ENCODE data around the gene GMPPA.

GMPPA gene

DNA sequence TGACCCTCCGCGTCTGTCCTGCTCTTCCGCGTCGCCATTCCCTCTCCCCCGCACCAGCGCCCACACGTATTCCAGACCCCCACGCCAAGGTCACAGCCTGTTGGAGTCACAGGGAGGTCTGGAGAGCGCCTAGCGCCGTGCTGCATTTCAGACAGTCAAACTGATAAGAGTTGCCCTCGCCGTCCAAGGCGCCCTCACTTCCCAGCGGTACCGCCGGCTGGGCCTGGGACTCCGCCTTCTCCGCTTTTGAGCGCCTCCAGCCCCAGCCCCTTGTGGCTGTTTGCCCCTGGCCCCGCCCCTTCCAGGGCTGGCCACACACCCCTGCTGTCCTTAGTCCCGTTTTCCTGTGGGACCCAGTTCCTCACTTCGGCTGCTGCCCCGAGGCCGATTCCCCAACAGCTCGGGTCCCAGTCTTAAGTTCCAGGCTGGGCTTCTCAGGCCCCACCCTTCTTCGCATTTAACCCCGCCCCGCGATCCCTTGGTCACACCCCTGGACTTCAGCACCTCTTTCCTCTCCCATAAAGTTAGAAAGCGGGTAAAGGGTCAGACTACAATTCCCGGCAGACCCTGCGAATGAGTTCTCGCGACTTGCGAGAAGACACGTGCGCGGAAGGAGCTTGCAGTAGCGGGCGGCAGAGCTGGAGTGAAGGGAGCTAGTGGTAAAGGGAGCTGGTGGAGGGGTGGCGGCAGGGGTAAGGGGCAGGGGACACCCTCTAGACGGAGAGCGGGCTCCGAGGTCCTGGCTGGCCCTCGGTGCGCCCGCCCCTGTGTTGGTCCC lies at the start of gene GMPPA:
Gene GMPPA, plus strand, starts transcription at position 612 of the 778 bp plus-strand sequence. CDS start 1,085 bp downstream, outside the sequence.
- peak; percentile 96 for DNase-seq

DNA sequence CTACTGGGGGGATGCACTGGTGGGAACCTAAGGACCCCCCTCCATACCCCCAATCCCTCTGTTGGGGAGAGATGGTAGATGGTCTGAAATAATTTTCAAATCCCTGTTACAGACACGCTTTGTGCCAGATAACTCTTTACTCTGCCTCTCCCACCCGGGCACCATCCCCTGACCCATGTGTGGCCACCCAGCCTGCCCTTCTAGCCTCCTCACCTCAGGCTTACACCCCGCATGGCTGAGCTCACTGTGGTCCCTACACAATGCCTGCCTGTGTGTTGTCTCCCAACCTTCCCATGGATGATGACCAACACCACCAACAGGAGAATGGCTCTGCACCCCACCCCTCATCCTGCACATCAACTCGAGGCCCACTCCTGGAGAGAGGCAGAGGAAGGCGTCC lies 49.1 kb upstream of the GMPPA start:
- no peak for DNase-seq

DNA sequence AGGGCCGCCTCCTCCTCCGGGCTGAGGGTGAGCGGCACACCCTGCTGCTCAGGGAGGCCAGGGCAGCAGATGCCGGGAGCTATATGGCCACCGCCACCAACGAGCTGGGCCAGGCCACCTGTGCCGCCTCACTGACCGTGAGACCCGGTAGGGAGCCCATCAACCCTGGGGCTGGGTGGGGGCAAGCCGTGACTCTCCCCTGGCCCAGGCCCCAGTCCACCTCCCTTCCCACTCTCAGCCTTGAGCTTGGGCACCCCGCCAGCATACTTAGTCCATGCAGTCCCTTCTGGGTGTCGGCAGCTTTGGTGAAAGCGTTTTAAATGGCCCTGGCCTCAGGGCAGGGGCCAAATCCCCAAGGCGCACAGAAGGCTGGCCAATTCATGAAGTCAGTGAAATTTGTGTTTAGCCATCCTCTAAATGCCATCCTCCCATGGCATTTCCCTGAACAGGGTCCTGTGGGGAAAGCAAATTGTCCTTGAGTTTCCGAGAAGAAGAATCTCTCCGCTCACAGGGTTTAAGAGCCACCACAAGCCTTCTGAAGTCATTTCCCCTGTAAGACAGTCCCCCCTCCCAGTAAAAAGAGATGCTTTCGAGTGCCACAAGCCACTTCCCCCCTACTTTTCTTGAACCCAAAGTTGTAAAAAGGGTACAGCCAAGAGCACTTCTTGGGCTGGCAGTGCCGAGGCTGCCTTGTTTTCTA lies 46.9 kb upstream of the GMPPA start:
- DNase-seq: no peak

DNA sequence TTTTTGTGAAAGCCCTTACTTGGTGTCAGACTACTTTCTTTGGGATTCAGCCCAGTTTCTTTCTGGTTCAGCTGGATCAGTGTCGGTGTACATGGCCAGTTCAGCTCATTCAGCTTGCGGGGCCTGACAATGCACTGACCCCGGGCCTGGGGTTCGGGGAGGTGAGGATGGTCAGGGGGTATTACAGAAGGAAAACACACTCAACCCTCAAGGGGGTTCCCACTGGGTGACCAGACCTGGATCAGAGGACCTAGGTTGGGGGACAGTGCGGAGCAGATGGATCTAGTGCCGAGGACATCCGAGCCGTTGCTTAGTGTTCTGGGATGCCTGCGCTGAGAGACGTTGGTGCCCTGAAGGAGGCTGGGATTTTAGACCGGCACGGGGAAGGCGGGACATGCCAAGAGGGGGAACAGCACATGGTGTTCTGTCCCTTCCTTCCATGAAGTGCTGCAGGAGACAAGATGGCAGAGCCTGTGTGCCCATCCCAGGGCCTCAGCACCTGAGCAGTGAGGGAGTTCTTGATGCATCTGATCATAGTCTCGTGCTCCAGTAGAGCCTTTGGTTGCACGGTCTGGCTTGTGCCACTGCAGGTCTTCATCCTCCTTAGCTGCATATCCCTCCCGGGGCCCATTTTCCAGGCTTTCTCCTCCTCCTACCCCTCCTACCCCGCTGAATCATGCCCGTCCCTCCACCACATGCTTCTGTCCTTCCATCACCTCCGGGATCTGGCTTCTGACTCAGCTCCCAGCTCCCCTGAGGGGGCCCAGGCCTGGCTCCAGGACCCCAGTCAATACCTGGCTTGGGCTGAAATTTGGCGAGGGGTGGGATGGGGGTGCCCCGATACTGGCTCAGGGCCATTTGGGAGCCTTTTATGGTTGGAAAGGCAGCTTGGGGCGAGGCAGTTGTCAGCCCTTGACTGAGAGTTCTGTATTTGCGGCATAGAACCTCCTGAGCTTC lies 46.1 kb upstream of the GMPPA start:
- DNase-seq: no peak

DNA sequence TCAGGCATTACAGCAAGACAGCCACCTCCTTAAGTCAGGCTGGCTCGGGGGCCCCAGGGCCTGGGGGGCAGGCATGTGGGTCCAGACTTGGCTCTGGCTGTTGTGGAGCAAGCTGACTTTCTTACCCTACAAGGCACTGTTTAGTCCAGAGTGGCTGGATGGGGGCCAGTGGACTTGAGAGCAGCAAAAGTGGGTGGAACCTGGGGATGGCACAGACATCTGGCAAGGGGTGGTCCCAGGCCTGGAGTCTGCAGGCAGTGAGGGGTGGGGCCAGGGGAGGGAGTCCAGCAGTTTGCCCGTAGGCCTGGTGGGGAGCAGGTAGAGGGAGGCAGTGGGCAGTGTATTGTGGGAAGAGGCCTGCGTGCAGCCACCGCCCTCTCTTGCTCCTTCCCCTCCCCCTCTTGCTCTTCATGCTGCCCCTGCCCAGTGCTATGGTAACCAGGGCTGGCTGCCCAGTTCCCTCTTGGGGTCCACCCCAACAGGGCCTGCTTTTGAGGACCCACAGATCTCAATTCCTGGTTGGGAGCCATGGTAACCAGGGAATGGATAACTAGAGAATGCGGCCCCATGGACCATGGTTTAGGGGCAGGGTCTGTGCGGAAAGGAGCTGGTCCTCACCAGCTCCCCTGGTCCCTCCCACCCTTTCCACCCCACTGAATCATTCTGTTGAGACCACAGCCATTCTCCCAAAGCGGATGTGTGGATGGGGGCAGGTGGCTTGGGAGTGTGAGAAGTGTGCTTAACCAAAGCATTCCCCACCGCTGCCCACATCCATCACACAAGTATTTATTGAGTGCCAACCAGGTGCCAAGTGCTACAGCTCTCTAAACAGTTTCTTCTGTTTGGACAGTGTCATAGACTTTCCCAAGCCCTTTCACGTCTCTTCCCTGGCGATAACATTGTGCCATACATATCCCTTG lies 44.8 kb upstream of the GMPPA start:
- peak; percentile 41 for DNase-seq

DNA sequence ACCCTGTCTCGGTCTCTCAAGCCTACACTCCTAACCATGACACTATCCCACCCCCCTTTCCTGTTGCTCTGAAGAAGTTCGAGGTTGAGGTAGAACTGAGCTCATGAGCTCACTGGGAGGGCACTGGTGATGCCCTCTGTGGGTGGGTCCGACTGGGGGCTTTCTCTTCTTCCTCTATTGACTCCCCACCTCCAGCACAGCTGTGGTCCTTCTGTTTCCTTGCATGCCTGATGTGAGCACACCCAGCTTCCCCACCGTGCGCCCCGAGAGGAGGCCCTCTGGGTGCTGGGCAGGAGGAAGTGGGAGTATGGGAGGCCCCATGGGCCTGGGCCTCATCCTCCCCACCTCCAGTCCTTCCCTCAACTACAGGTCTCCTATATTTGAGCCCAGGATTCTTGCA lies 43.1 kb upstream of the GMPPA start:
- no peak for DNase-seq

DNA sequence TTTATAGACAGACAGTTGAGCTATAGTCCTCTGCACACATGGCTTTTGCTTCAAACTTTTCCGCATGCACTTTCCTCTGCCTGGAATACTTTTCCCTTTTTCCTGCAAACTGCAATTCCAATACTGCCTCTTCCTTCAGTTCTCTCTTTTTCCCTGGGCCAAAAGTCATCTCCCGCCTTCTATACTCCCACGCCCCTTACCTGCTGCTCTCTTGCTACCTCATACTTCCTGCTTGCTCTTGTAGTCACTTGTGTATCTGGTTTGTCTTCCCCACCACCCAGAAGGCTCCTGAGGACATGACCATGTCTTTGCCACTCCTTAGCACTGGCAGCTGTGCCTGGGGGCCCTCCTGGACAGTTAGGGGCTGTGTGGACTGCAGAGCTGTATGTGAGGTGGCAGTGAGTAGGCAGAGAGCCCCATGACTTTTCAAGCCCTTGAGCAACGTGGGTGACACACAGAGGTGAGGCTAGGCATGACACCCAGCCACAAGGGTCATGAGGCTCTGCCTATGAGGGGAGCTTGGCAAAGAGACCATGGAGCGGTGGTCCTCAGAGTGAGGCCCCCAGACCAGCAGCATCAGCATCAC lies 40.8 kb upstream of the GMPPA start:
- DNase-seq: no peak

DNA sequence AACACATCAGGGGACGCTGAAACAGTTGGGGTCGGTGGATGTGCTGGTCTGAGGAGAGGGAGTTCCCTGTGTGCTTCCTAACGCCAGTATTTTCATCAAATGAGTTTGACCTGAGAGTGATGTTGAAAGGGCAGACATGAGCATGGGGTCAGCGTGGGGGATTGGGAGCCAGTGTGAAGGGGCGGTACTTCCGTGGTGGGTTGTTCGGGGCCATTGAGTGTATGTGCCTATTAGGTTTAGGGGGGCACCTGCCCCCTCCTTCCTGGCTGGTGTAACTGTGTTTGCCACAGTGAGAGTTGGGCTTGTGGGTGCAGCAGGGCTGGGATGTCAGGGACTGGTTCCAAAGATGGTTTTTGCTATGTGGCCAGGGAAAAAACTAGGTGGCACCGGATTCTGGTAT lies 39.7 kb upstream of the GMPPA start:
- no peak for DNase-seq

DNA sequence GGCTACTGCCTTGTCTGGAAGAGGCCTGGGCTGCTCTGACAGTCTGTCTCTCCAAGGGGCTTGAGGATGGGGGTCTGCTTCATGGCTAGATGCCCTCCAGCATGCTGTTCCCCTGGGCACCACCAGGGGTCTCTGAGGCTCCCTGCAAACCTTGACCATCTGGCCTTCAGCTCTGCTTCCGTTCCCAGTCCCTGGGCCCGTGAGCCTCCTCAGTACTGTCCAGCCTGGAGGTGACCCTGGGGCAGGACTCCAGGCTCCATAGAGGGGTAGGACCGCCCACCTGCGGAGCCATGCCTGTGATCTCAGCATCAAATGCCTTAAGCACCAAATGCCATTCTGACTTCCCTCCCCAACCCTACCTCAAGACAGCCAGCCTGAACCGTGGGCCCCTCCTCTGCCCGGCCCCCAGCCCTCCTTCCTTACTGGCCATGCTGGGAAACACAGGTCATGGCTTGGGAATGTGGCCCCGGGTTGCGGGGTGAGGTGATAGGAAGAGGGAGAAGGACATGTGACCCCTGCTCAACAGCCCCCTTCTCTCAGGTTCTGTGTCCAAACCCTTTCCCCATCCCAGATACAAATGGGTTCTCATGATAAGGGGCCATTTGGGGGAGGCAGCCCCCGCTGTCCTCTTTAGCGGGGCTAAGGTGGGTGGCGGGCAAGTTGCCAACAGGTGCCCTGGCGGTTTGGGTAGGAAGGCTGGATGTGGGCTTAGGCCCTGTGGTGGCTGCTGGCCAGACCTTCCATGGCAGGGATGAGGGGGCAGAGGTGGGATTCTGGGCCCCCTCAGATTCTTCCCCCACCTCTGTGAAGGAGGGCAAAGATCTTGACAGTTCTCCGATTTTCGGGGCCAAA lies 39.0 kb upstream of the GMPPA start:
- peak; percentile 35 for DNase-seq

DNA sequence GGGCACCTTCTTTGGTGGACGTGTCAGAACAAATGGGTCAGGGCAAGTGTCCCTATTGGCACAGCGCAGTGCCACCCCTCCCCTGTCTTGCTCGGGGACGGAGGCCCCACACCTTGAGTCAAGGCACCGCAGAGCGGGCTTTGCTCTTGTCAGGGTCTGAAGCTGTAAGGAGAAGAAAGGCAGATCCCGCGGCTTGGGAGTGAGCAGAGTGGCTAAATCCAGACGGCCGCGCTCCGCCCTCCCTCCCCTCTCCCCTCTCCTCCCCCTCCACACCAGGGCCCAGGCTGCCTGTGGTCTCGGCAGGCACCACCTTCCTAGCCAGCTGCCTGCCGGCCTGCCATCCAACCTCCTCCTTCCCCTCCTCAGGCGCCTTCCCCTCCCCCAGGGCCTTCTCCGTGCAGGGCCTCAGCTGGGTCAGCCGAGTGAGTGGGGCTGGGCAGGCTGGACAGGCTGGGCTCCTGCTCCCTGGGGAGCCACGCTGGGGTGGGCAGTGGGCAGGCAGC lies 38.2 kb upstream of the GMPPA start:
- peak; percentile 66 for DNase-seq

DNA sequence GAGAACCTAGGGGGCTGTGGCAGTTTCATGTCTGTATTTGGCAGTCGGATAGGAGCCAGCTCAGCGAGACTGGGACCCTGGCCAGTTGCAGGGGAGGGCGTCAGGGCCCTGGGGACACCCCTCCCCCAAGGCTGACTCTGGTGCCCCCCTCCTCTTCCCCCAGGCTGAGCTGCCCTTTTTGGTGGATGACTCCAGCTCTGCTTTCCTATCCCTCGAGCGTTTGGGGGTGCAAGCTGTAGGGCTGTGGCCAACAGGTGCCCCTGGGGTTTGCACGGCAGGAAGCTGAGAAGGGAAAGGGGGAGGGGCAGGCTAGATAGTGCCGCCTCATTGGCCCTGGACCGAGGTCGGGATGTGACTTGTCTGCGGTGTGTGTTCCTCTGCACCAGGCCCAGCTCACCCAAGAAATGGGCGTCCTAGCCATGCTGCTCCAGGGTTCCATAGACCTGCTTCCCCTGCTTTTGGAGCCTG lies 37.6 kb upstream of the GMPPA start:
- DNase-seq: peak; percentile 23

DNA sequence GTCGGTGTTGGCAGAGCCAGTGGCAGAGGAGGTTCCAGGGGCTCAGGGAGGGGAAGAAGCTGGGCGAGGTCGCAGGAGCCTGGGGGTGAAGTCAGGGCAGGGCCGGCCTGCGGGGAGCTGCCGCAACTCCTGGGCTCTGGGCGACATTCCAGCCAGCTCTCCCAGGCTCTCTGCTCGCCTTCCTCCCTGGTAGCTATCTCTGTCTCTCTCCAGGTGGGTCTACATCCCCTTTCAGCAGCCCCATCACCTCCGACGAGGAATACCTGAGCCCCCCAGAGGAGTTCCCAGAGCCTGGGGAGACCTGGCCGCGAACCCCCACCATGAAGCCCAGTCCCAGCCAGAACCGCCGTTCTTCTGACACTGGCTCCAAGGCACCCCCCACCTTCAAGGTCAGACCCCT lies 37.0 kb upstream of the GMPPA start:
- DNase-seq: no peak

DNA sequence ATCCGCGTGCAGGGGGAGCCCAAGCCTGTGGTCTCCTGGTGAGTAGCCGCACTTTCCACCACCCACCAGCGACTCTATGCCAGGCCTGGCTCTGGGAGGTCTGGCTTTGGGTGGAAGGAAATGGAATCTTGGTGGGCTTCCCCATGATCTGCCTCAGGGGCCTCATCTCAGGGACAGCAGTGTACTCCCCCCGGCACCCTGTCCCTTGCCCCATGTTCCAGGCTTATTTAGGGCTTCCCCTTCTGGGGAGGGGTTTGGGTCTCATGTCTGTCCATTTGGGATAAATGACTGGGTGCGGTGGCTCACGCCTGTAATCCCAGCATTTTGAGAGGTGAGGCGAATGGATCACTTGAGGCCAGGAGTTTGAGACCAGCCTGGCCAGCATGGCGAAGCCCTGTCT lies 36.3 kb upstream of the GMPPA start:
- no peak for DNase-seq

DNA sequence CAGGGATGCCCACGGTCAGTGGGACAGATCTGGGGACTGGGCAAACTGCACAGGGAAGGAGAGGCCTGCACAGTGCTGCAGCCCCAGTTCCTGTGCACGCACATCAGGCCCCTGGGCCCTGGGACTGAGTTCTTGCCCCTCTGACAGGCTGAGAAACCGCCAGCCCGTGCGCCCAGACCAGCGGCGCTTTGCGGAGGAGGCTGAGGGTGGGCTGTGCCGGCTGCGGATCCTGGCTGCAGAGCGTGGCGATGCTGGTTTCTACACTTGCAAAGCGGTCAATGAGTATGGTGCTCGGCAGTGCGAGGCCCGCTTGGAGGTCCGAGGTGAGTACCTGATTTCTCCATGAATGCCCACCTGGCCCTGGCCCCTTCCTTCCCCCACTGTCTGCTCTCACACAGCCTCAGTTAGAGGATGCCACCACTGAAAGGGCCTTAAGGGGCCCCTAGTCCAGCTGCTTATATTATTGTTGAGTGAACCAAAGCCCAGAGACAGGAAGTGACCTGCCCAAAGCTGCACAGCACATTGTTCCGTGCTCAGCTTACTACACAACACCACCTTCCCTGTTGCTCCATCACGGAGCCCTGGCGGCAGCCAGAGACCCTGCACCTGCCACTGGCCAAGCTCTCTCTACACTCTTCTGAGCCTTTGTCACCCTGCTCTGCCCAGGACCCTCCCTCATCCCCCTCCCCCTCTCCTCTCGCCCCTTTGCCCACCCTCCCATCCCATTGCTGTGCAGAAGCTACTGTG lies 34.2 kb upstream of the GMPPA start:
- DNase-seq: no peak

DNA sequence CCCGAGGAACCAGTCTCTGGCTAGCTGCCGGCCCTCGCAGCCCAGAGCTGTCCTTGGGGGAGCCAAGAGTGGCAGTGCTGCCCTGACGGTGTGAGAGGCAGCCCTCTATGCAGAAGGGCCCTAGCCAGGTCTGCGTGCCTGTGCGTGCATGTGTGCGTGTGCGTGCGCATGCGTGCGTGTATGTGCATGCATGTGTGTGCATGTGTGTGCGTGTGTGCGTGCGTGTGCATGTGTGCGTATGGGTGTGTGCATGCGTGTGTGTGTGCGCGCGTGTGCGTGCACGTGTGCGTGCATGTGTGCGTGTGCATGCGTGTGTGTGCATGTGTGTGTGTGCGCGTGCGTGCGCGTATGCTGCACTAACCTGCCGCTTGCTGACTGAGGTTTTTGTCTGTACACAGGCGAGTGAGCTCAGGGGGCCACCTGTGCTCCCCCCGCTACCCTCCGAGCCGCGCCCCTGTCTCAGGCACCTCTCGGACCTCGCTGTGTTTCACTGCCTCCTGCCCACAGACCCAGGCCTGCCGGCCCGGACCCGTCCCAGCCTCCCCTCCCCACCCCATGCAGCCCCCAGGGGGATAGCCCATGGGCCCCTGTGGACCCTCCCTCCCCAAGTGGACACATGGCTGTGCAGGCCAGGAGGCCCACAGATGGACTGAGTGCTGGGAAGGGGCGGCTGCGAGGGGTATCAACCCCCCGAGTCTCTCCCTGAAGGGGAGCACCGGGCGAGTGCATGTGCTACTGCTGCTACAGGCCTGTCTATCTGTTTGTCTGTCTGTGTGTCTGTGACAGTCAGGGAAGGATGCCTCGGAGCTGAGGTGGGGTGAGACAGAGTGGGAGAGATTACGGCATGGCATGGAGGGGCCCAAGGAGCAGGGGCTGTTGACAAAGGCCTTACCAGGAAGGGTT lies 32.8 kb upstream of the GMPPA start:
- DNase-seq: no peak

DNA sequence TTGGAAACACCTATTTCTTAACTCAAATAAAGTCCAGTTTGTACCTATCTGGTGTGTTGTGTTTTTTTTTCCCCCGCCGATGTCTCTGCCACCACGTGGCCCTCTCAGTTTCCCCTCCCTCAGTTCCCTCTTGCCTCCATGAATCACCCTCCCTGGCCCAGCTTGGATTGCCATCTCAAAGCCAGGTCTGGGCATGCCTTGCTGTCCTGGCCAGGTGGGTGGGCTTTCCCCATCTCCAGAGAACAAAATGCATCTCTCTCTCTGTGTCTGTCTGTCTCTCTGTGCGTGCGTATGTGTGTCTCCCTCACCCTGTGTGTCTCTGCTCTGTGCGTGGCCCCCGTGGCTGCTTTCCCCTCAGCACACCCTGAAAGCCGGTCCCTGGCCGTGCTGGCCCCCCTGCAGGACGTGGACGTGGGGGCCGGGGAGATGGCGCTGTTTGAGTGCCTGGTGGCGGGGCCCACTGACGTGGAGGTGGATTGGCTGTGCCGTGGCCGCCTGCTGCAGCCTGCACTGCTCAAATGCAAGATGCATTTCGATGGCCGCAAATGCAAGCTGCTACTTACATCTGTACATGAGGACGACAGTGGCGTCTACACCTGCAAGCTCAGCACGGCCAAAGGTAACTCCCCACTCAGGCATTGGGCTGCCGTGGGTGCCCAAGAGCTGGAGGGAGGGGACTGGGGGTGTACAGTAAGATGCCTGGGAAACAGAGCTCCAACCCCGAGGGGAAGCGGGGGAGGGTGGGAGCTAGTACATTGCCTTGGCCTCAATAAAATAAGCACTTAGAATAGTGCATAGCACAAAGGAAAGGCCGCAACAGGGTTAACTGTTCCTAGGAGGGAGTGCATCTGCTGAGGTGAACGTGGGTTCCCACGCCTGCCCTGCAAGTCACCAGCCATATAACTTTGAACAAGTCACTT lies 31.6 kb upstream of the GMPPA start:
- DNase-seq: no peak

DNA sequence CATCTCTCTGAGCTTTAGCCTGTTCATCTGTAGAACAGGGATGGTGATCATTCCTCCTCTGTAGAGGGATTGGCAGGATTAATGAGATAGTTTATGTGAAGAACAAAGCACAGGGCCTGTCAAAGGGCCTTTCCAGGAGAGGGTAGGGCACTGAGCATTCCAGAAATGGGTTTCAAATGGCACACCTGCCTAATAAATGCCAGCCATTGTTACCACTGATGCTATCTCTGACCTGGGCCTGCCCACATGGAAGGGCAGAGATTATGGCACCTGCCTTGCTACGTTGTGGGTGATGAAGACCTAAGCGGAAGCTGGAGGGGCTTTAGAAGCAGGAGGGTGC lies 31.0 kb upstream of the GMPPA start:
- DNase-seq: no peak

Measured in NCI-H510A treated with DMSO at 0.1 percent for 48 hours (cell line).